Epithelial cell of proximal tubule (primary cell): ENCODE results near the gene PARP12. TPM values are rescaled to one million over a fixed set of nuclear protein-coding genes. Genes with fewer than 3 reads are reported as not detected.
A peak's percentile ranks its signal among the peaks of the same experiment; 100 is the strongest.

ENCODE experiments used
- DNase-seq: peaks from one replicate; pipeline ENCODE4 v3.0.0-alpha.2; 2011; ENCODE audit warnings: low read depth
- H3K4me3 ChIP-seq: 2 replicates; pipeline ENCODE4 v1.5.1; 2011; ENCODE audit warnings: low read depth, mild to moderate bottlenecking, low read length
- CTCF ChIP-seq: conservative IDR thresholded peaks from 2 replicates; pipeline ENCODE4 v1.5.1; 2012; ENCODE audit warnings: low read depth, mild to moderate bottlenecking, low read length
- total RNA-seq: library from RNA; depleted of rRNA; stranded (reverse); fragments of >200 nt; gene quantifications from 2 replicates; pipeline ENCODE4 v1.2.3, GENCODE V29; 2015

PARP12 gene
- total RNA-seq, 1 donor from 2014 or later, result 20.9 TPM

- TF ChIP-seq CTCF, result no peak
- DNase-seq, result no peak
- H3K4me3 ChIP-seq, result no peak overlapping the region
Measured at GRCh38 chr7:140060788-140061606, 1.8 kb downstream of the PARP12 start.

- no peak for TF ChIP-seq CTCF
- no peak overlapping the region for H3K4me3 ChIP-seq
- no peak for DNase-seq
Measured at GRCh38 chr7:140060243-140060630, 2.5 kb downstream of the PARP12 start.

- peak; percentile 42 for DNase-seq
- TF ChIP-seq CTCF, result no peak
- H3K4me3 ChIP-seq, result no peak overlapping the region
Measured at GRCh38 chr7:140059273-140060242, 3.2 kb downstream of the PARP12 start.

GRCh38 chr7:140058517-140058916 is 4.2 kb downstream of the PARP12 start:
- TF ChIP-seq CTCF, result no peak
- no peak overlapping the region for H3K4me3 ChIP-seq
- no peak for DNase-seq

- no peak overlapping the region for H3K4me3 ChIP-seq
- TF ChIP-seq CTCF, result no peak
- DNase-seq, result no peak
Measured at GRCh38 chr7:140057143-140057535, 5.6 kb downstream of the PARP12 start.

- DNase-seq, result no peak
- no peak overlapping the region for H3K4me3 ChIP-seq
- TF ChIP-seq CTCF, result no peak
Measured at GRCh38 chr7:140056431-140057142, 6.2 kb downstream of the PARP12 start.
